Ovary (tissue), 3 donors: Measurements from ENCODE around the gene FILIP1L.

Experiments used
- EP300 ChIP-seq: sonication (generic); formaldehyde crosslinking; IDR thresholded peaks from one replicate; pipeline ENCODE4 v1.6.1; 2017; ENCODE audit warnings: antibody characterized with exemption
- POLR2A ChIP-seq: fragments of 450-650 bp; IDR thresholded peaks from one replicate; pipeline ENCODE4 v1.6.1; 2017; ENCODE audit warnings: antibody characterized with exemption, mild to moderate bottlenecking, moderate library complexity
- TF ChIP-seq, protein P1 (sequence below), 3 donors: fragments of 450-650 bp in 2 of 3; fragments of 200-600 bp in 1 of 3; IDR thresholded peaks; one replicate each; pipeline versions ENCODE4 v1.5.1 to v1.8.0; 2016 to 2022; ENCODE audit warnings: antibody characterized with exemption in 3 of 3, mild to moderate bottlenecking in 1 of 3
- donor health status: DM: no; HTN: no; CAD: no.

DNA sequence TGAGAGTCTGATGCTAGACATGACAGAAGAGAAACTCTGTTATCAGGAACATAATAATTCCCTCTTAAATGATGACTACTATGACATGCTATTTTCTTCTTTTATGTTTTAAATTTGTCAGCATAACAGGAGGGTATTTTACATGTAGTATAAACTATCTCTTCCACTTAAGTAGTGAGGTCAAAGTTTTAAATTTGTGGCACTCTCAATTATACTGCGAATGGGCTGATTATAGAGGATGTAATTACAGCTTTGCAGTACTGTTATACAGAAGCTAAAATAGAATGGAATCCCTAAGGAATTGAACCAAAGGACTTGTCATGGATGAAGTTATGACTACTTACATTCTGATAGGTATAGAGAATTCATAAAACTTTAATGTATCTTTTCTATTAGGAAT, 262.3 kb downstream of the FILIP1L start:
- TF ChIP-seq, protein P1, sequence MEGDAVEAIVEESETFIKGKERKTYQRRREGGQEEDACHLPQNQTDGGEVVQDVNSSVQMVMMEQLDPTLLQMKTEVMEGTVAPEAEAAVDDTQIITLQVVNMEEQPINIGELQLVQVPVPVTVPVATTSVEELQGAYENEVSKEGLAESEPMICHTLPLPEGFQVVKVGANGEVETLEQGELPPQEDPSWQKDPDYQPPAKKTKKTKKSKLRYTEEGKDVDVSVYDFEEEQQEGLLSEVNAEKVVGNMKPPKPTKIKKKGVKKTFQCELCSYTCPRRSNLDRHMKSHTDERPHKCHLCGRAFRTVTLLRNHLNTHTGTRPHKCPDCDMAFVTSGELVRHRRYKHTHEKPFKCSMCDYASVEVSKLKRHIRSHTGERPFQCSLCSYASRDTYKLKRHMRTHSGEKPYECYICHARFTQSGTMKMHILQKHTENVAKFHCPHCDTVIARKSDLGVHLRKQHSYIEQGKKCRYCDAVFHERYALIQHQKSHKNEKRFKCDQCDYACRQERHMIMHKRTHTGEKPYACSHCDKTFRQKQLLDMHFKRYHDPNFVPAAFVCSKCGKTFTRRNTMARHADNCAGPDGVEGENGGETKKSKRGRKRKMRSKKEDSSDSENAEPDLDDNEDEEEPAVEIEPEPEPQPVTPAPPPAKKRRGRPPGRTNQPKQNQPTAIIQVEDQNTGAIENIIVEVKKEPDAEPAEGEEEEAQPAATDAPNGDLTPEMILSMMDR (IDR thresholded peaks at IDR 0.05), result no peak
- TF ChIP-seq POLR2A, result no peak
- no peak for TF ChIP-seq EP300
